GM18517 (cell line): Measurements from ENCODE around the gene FAM72C.
"Not testable (repeated sequence)": the region's sequence is repeated elsewhere in the genome, so short reads cannot be mapped to it uniquely, and the experiment has no call there.

Experiments
- ATAC-seq: cut with Tn5 transposase; IDR thresholded peaks from one replicate; pipeline ENCODE4 v1.9.1; 2021; ENCODE audit warnings: mild to moderate bottlenecking, moderate library complexity; ENCODE audit not compliant: unreplicated experiment

FAM72C gene

GRCh38 chr1:143971924-143972700 is at the start of gene FAM72C:
Gene FAM72C (minus strand): TSS chr1:143971986. CDS start chr1:143971141, 845 bp downstream.
- peak; percentile 87 for ATAC-seq

GRCh38 chr1:144020001-144020738 is 48.4 kb upstream of the FAM72C start:
- ATAC-seq, result peak; percentile 74

- ATAC-seq, result not testable (repeated sequence)
Measured at GRCh38 chr1:144019101-144019500, 47.3 kb upstream of the FAM72C start.

- not testable (repeated sequence) for ATAC-seq
Measured at GRCh38 chr1:144015180-144015966, 43.6 kb upstream of the FAM72C start.

GRCh38 chr1:144014528-144014927 is 42.7 kb upstream of the FAM72C start:
- ATAC-seq, result not testable (repeated sequence)

- not testable (repeated sequence) for ATAC-seq
Measured at GRCh38 chr1:144014121-144014520, 42.3 kb upstream of the FAM72C start.

- peak; percentile 97 for ATAC-seq
Measured at GRCh38 chr1:144012168-144012733, 40.5 kb upstream of the FAM72C start.

- ATAC-seq, result peak; percentile 64
Measured at GRCh38 chr1:144009410-144009809, 37.6 kb upstream of the FAM72C start.

GRCh38 chr1:144004259-144004658 is 32.5 kb upstream of the FAM72C start:
- not testable (repeated sequence) for ATAC-seq

GRCh38 chr1:144003306-144004029 is 31.7 kb upstream of the FAM72C start:
- not testable (repeated sequence) for ATAC-seq

GRCh38 chr1:144002141-144002881 is 30.5 kb upstream of the FAM72C start:
- not testable (repeated sequence) for ATAC-seq

GRCh38 chr1:144001077-144001476 is 29.3 kb upstream of the FAM72C start:
- ATAC-seq, result not testable (repeated sequence)

- ATAC-seq, result not testable (repeated sequence)
Measured at GRCh38 chr1:143996020-143996419, 24.2 kb upstream of the FAM72C start.

GRCh38 chr1:143993301-143993907 is 21.6 kb upstream of the FAM72C start:
- not testable (repeated sequence) for ATAC-seq

- ATAC-seq, result not testable (repeated sequence)
Measured at GRCh38 chr1:143990699-143991098, 18.9 kb upstream of the FAM72C start.

GRCh38 chr1:143989719-143990118 is 17.9 kb upstream of the FAM72C start:
- not testable (repeated sequence) for ATAC-seq

- not testable (repeated sequence) for ATAC-seq
Measured at GRCh38 chr1:143989427-143989712, 17.6 kb upstream of the FAM72C start.

GRCh38 chr1:143988602-143989426 is 17.0 kb upstream of the FAM72C start:
- not testable (repeated sequence) for ATAC-seq
